Ovary (tissue), 9 donors: Measurements from ENCODE around the gene IGFBP2. TPM values are rescaled to one million over a fixed set of nuclear protein-coding genes. Genes with fewer than 3 reads are reported as not detected.

Source experiments
- DNase-seq, 5 donors: peaks; one replicate each; pipeline ENCODE4 v3.0.0-alpha.2; 2019 to 2020
- H3K27ac ChIP-seq, 2 donors: fragments of 200-600 bp; one replicate each; pipeline versions ENCODE4 v1.5.1 to v1.8.0; 2019 to 2022
- H3K27me3 ChIP-seq: fragments of 200-600 bp; one replicate; pipeline ENCODE4 v1.8.0; 2022
- H3K36me3 ChIP-seq: fragments of 200-600 bp; sonication (generic); one replicate; pipeline ENCODE4 v1.5.1; 2019
- H3K4me1 ChIP-seq: one replicate; pipeline ENCODE4 v1.8.1; 2013; ENCODE audit warnings: mild to moderate bottlenecking, moderate library complexity; ENCODE audit not compliant: insufficient read depth
- H3K4me3 ChIP-seq: fragments of 200-600 bp; sonication (generic); one replicate; pipeline ENCODE4 v1.5.1; 2017
- H3K9me3 ChIP-seq, 2 donors: fragments of 200-600 bp in 1 of 2; sonication (generic) in 1 of 2; one replicate each; pipeline versions ENCODE4 v1.5.1 to v1.8.1; 2013 to 2019; ENCODE audit warnings: mild to moderate bottlenecking in 1 of 2, moderate library complexity in 1 of 2
- EP300 ChIP-seq: sonication (generic); formaldehyde crosslinking; IDR thresholded peaks from one replicate; pipeline ENCODE4 v1.6.1; 2017; ENCODE audit warnings: antibody characterized with exemption
- POLR2A ChIP-seq: fragments of 450-650 bp; IDR thresholded peaks from one replicate; pipeline ENCODE4 v1.6.1; 2017; ENCODE audit warnings: antibody characterized with exemption, mild to moderate bottlenecking, moderate library complexity
- WGBS, 3 donors: extraction: QIAGEN DNeasy Blood & Tissue Kit in 1 of 3; methylation state at CpG; one replicate each; pipeline versions ENCODE4 v1.1.5 to v1.1.7; 2013 to 2017; 5-methylcytosine and 5-hydroxymethylcytosine counted together
- intact Hi-C, 4 donors: fragments of 100-400 bp; cut with DNase I; formaldehyde crosslinking; loops; one replicate each; pipeline versions ENCODE4 v1.11.0 to v1.15.1; 2022 to 2023
- polyA plus RNA-seq, 2 donors: library from polyadenylated mRNA; stranded (reverse); fragments of 200-250 nt in 1 of 2; fragments of 350-450 nt in 1 of 2; fragmentation: Illumina TruSeq in 1 of 2; extraction: RNeasy Lipid Tissue Mini Kit (QIAGEN cat#74804) in 1 of 2; gene quantifications; one replicate each; pipeline ENCODE4 v1.2.3, GENCODE V29; 2013 to 2014
- total RNA-seq, 7 donors: library from RNA; depleted of rRNA in 2 of 7; stranded (reverse); fragments of >200 nt in 2 of 7; fragmentation: NEBNext Ultra II Directional in 3 of 7; extraction: Animal tissue kit (Norgen Biotek cat#: 25700) in 3 of 7; gene quantifications; one replicate each; pipeline versions ENCODE4 v1.1.0 to v1.2.4, GENCODE V29; 2016 to 2023
- TF ChIP-seq, protein P1 (sequence below), 3 donors: fragments of 450-650 bp in 2 of 3; fragments of 200-600 bp in 1 of 3; IDR thresholded peaks; one replicate each; pipeline versions ENCODE4 v1.5.1 to v1.8.0; 2016 to 2022; ENCODE audit warnings: antibody characterized with exemption in 3 of 3, mild to moderate bottlenecking in 1 of 3
- donor health status: DM: no; HTN: no; CAD: no; lungs with moderate emphysema.
- donor health status: DM: no; HTN: no; CAD: no.
- donor health status: Bipolar disorder and iron deficiency.
- donor health status: DM: yes; HTN: yes; CAD: no.
- donor health status: DM: no; HTN: no; CAD: no.
- donor health status: DM: yes; HTN: yes; CAD: no.

Gene IGFBP2
- total and polyA plus RNA-seq, 9 donors, result 47.2 to 333 (median 165) TPM

DNA sequence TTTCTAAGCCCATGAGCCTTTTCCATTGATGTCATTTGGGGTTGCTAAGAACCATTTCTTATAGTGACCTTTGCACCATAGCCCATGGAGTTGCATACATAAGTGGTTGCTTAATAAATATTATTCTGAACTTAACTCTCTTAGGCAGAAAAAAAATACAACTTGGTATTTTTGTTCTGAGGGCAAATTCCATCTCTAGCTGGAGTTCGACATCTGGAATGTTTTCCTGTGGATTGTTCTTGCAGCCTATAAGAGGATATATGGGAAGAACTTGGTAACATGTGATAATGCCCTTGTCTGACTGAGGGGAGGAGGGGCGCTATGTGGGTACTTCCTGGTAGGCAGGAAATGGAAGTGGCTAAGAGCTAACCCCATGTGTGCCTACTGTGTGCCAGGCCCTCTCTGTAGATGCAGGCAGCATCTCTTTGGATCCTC is 20.7 kb downstream of the IGFBP2 start:
- H3K4me1 ChIP-seq, result peaks cover 28% of the 10 kb centered on the region
- H3K36me3 ChIP-seq, result no peaks in the 10 kb centered on the region
- DNase-seq, result no peak
- no peak overlapping the region for H3K4me3 ChIP-seq
- WGBS, 3 donors, result 40 to 57% (median 45%) methylated on average over 2 of the region's 2 CpGs
- no peak overlapping the region for H3K27ac ChIP-seq
- TF ChIP-seq POLR2A, result no peak
- TF ChIP-seq EP300, result no peak
- TF ChIP-seq, protein P1, sequence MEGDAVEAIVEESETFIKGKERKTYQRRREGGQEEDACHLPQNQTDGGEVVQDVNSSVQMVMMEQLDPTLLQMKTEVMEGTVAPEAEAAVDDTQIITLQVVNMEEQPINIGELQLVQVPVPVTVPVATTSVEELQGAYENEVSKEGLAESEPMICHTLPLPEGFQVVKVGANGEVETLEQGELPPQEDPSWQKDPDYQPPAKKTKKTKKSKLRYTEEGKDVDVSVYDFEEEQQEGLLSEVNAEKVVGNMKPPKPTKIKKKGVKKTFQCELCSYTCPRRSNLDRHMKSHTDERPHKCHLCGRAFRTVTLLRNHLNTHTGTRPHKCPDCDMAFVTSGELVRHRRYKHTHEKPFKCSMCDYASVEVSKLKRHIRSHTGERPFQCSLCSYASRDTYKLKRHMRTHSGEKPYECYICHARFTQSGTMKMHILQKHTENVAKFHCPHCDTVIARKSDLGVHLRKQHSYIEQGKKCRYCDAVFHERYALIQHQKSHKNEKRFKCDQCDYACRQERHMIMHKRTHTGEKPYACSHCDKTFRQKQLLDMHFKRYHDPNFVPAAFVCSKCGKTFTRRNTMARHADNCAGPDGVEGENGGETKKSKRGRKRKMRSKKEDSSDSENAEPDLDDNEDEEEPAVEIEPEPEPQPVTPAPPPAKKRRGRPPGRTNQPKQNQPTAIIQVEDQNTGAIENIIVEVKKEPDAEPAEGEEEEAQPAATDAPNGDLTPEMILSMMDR (IDR thresholded peaks at IDR 0.05), result no peak
- intact Hi-C loops, result no loop called here
- H3K27me3 ChIP-seq, result no peaks in the 10 kb centered on the region
- H3K9me3 ChIP-seq, result no peaks in the 10 kb centered on the region

DNA sequence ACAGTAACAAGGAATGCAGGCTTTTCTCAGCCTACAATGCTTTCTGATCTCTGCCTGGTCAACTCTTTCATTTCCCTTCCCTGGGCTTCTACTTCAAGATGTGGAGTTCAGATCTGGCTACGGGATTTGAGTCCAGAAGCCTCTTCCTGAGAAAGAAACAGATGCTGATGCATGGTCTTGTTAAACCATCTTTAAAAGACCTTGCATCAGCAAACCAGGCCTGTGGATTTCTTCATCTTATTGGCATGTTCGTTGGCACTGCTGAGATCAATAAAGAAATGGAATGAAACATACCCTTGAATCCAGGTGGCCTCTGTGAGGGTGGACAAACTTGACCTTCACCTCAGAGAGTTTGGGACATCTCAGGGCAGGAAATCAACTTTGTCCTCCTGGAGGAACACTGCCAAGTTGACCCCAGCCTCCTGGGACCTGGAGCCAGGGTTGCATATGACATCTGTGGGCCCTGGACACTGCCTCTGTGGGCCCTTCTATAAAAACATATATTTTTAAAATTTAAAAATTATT is 21.4 kb downstream of the IGFBP2 start:
- Histone ChIP-seq H3K27ac (no peak overlapping the region), H3K4me1 (peaks cover 25% of the 10 kb centered on the region)
- WGBS, 3 donors, result 69 to 80% (median 71%) methylated on average over 2 of the region's 2 CpGs

DNA sequence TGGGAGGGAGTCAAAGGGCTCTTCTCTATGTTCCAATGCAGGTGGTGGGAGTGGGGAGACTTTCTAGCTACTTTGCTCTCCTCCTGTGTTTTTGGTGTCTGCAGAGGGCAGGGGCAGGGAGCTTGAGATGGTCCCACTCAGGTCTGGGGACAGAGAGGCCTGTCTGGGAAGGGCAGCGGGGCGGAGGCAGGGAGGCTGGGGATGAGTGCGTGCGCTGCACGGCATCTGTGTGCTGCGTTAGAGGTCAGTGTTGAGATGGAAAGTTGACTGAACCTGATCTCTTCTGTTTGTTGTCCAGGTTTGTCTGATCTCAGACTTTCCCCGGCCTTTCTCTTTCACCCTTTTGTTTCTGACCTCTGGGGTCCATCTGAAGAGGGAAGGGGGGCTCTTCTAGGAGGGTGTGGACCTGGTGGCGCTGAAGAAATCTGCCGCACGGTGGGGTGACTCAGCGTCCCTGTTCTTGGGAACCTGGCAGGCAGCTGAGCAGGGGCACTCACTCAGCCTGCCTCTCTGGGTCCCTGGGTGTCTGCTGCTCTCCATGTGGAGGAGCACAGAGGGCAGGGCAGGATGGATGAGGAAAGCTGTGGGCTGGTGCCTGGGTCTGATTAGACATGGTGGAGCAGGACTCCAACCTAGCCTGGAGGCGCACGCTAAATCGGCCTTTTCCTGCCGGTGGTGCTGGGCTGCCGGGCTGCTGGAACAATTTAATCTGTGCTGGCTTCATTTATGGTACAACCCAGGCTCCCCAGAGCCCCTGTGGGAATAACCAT is 24.1 kb downstream of the IGFBP2 start:
- no peak for TF ChIP-seq EP300
- TF ChIP-seq POLR2A, result no peak
- TF ChIP-seq, protein P1 (IDR thresholded peaks at IDR 0.05), result no peak
- H3K27ac ChIP-seq, result no peak overlapping the region
- H3K9me3 ChIP-seq, result no peaks in the 10 kb centered on the region
- no peak for DNase-seq
- H3K36me3 ChIP-seq, result no peaks in the 10 kb centered on the region
- intact Hi-C loops, result no loop called here
- H3K4me3 ChIP-seq, result no peak overlapping the region
- WGBS, 3 donors, result 81 to 92% (median 88%) methylated on average over 16 of the region's 16 CpGs
- peaks cover 9% of the 10 kb centered on the region for H3K4me1 ChIP-seq
- no peaks in the 10 kb centered on the region for H3K27me3 ChIP-seq

More for the DNA sequence above, 21.4 kb downstream of the IGFBP2 start:
- Histone ChIP-seq H3K36me3 (no peaks in the 10 kb centered on the region), H3K4me3 (no peak overlapping the region), H3K9me3 (no peaks in the 10 kb centered on the region), H3K27me3 (no peaks in the 10 kb centered on the region)
- no peak for DNase-seq
- intact Hi-C loops, result no loop called here
- TF ChIP-seq, protein P1 (IDR thresholded peaks at IDR 0.05), result no peak
- TF ChIP-seq POLR2A (no peak), EP300 (no peak)

DNA sequence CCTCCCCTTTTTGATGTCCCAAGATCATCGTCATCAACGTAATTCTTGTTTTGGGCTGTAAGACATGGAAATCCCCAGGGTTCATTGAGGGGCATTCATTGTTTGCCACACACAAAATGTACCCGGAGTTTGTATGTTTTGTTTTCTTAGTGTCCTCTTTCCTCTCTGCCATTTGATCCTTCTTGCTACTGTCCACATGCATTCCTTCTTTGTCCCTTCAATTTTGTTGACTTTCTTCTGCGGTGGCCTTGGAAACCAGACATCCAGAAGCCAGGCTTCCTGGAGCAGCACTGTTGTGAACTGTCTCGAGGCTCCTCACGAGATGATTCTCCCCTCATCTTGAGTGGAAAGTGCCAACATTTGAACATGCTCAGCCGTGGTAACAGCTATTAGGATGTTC is 24.8 kb downstream of the IGFBP2 start:
- Histone ChIP-seq H3K27ac (no peak overlapping the region), H3K4me1 (peaks cover 9% of the 10 kb centered on the region), H3K9me3 (no peaks in the 10 kb centered on the region), H3K4me3 (no peak overlapping the region), H3K27me3 (no peaks in the 10 kb centered on the region), H3K36me3 (no peaks in the 10 kb centered on the region)
- DNase-seq, result no peak
- intact Hi-C loops, result no loop called here
- TF ChIP-seq POLR2A, result no peak
- TF ChIP-seq, protein P1 (IDR thresholded peaks at IDR 0.05), result no peak
- no peak for TF ChIP-seq EP300
- WGBS, 3 donors, result 75 to 80% (median 77%) methylated on average over 7 of the region's 7 CpGs
